AG09319 (cell line): ENCODE results near the gene ARSJ.

Experiments used
- DNase-seq: peaks from one replicate; pipeline ENCODE4 v3.0.0-alpha.2; 2010; ENCODE audit warnings: low read depth; ENCODE audit errors: extremely low read depth
- TF ChIP-seq, protein P1 (sequence below): IDR thresholded peaks from 2 replicates; pipeline ENCODE4 v1.5.1; 2011; ENCODE audit warnings: low read depth, mild to moderate bottlenecking, inconsistent platforms, low read length, moderate library complexity

The ARSJ gene

GRCh38 chr4:113979148-113979904, at the start of gene ARSJ:
ARSJ (minus strand) TSS chr4:113979647; CDS start chr4:113978834, 813 bp downstream.
- TF ChIP-seq, protein P1, sequence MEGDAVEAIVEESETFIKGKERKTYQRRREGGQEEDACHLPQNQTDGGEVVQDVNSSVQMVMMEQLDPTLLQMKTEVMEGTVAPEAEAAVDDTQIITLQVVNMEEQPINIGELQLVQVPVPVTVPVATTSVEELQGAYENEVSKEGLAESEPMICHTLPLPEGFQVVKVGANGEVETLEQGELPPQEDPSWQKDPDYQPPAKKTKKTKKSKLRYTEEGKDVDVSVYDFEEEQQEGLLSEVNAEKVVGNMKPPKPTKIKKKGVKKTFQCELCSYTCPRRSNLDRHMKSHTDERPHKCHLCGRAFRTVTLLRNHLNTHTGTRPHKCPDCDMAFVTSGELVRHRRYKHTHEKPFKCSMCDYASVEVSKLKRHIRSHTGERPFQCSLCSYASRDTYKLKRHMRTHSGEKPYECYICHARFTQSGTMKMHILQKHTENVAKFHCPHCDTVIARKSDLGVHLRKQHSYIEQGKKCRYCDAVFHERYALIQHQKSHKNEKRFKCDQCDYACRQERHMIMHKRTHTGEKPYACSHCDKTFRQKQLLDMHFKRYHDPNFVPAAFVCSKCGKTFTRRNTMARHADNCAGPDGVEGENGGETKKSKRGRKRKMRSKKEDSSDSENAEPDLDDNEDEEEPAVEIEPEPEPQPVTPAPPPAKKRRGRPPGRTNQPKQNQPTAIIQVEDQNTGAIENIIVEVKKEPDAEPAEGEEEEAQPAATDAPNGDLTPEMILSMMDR = peak; percentile 18; the same call in 1 of the 2 replicates
- DNase-seq = peak; percentile 37

GRCh38 chr4:114028071-114028470, 48.6 kb upstream of the ARSJ start:
- TF ChIP-seq, protein P1 = no peak

DNA sequence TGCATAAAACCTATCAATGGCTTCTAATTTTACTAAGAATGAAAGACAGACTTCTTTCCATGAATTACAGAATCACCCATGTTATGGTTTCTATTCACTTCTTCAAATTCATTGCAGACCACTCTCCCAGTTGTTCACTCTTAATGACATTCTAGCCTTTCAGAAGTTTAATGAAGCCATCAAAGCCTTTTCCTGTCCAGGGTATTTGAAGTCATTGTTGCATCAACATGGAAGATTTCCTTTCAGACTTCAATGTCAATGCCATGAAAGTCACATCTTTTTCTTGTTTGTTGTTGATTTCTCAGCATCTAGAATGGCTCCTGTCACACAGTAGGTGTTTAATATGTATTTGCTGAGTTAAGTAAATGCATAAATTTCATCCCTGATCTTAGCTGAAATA, 48.1 kb upstream of the ARSJ start:
- no peak for DNase-seq
- TF ChIP-seq, protein P1 = no peak

More at GRCh38 chr4:114028071-114028470, 48.6 kb upstream of the ARSJ start:
- no peak for DNase-seq

- TF ChIP-seq, protein P1 = no peak
- DNase-seq = no peak
Observed at GRCh38 chr4:114026447-114026846, 47.0 kb upstream of the ARSJ start.

DNA sequence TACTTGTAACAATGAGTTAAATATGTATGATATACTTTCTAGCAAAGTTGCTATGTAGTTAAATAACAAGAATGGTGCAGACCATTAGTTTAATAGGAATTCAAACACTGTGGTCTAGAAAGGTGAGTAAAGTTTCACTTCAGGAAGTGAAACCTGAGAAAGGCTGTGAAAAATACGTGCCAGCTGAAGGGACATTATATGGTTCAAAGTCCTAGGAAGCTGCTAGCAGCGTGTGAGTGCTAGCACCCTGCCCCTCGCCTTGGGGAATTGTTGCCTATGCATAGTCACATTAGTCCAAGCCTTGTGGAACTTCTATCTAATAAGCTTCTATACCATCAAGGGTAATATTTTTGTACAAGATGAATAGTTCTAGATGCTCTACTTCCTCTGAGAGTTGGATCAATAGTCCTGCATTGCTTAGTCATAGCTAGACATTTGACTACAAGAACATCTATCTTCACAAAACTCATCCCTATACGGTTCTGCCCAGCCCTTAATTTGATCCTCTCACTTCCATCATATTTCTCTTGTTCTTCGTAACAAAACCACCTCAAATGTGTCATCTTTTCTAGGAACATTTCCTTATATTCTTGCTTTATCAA, 45.8 kb upstream of the ARSJ start:
- no peak for DNase-seq
- TF ChIP-seq, protein P1 = no peak

DNA sequence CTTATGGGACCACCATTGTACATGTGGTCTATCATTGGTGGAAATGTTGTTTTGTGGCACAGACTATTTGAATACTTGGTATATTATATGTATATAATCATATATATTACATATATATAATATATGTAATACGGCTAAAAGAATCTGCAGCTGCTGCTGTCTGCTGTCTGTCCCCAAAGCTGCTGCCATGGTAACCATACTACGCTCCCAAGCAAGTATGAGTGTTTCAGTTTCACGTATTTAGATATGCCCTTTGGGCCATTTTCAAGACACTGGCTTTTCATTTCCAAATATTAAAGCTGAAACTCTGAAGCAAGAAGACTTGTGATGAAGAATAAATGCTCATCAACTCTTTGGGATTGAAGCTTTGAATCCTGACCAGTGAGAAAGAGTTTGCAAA, 42.0 kb upstream of the ARSJ start:
- DNase-seq = no peak
- TF ChIP-seq, protein P1 = no peak

DNA sequence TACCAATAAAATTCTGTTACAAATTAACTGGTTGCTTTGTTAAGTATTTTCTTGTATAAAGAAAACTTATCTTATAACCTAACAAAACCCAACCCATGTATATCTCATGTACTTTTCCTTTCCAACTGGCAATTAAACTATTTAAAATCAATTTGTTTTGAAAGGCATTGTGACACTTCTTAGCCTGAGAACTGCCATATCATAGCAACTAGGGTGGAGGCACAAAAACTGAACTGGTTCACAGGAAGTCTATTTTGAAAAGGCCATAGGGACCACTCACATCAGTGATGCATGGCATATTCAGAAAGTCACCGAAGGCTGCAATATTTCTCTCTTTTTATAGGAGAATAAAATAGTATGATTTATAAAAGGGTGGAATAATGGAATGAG, 40.5 kb upstream of the ARSJ start:
- no peak for DNase-seq
- TF ChIP-seq, protein P1 = no peak
